Stimulated activated CD4-positive, alpha-beta T cell treated with anti-CD3 and anti-CD28 coated beads, TNF-alpha, amount 100 ng/mL, for 24 hours (primary cell): ENCODE data around the gene BMPR1A.

Source experiments
- DNase-seq, 3 experiments: peaks; one replicate each; pipeline ENCODE4 v3.0.0-alpha.2; 2020; ENCODE audit warnings: low read depth in 3 of 3

The BMPR1A gene

DNA sequence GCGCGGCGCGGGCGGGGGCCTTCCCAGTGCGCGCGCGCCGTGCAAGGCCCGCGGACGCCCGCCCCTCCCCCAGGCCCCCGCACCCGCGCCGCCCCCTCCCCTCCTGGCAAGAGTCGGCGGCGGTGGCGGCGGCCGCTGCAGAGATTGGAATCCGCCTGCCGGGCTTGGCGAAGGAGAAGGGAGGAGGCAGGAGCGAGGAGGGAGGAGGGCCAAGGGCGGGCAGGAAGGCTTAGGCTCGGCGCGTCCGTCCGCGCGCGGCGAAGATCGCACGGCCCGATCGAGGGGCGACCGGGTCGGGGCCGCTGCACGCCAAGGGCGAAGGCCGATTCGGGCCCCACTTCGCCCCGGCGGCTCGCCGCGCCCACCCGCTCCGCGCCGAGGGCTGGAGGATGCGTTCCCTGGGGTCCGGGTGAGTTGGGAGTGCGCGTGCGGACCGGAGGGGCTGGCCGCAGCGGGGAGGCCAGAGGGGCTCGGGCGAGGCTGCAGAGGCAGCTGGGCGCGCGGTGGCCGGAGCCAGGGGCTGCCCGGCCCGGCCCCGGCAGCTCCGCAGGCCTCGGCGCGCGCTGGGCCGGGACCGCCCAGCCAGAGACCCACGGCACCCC, at the start of gene BMPR1A:
TSS of gene BMPR1A (plus strand) at position 109 of the 602 bp plus-strand sequence. CDS start 119,400 bp downstream, outside the sequence.
- no peak for DNase-seq

DNA sequence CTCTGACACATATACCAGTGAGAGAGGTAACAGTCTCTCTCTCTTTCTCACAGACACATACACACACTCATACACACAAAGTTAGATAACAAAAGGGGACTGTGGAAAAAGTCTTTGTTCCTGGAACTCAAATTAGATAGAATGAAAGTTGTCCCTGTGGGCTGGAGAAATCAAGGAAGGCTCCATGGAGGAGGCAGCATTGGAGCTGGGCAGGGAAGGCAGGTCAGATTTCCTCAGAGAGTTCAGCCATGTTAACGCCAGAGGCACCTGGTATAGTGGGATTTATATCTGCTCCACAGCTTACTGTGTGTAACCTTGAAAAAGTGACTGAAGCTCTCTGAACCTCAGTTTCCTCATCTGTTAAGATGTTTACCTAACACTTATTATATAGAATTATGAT, 49.4 kb upstream of the BMPR1A start:
- DNase-seq = no peak

DNA sequence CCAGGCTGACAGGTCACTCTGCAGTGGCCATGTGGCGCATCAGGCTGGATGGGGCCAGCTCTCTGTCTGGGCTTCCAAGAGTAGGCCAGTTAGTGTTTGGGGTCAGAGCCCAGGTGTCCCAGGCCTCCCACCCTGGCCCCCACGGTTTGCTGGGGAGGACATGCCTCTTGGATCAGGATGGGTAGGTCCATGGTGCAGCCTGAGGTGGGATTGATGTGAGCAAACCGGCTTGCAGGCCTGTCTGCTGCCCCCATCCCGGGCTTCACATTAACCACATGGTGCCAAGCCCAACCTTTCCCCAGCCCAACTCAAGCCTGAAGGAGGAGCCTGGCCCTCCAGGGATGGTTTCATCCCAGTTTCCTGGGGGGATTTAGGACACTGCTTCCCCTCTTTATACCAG, 48.9 kb upstream of the BMPR1A start:
- DNase-seq = no peak

DNA sequence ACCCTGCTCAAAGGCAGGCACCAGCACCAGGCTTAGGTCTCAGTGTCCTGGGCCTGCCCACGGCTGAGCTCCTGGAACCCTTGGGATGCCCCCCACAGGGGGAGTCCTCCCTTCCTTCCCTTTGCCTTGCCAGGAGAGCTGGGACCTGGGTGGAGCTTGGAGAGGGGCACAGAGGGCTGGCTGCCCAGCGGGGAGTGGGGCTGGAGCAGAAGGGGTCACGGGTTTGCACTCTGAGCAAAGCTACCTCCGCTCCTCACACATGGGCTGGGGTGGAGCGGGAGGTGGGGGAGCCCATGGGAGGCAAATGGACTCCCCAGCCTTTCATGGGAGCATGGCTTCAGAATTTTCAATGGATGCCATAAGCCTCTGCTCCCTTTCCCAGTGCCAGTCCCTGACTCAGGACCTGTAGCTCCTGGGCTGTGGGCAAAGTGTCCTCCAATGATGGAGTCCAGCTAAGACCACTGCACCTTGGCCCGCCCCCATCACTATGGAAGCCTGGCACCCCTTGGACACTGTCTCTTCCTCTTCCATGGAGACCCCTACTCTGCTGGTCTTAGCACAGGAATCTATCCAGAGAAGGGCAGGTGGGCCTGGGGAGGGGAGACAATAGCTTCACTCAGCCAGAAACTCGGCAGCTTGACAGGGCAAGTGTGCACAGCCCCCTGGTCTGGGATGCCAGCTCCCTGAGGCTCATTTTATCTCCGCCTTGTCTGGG, 48.2 kb upstream of the BMPR1A start:
- DNase-seq = no peak

DNA sequence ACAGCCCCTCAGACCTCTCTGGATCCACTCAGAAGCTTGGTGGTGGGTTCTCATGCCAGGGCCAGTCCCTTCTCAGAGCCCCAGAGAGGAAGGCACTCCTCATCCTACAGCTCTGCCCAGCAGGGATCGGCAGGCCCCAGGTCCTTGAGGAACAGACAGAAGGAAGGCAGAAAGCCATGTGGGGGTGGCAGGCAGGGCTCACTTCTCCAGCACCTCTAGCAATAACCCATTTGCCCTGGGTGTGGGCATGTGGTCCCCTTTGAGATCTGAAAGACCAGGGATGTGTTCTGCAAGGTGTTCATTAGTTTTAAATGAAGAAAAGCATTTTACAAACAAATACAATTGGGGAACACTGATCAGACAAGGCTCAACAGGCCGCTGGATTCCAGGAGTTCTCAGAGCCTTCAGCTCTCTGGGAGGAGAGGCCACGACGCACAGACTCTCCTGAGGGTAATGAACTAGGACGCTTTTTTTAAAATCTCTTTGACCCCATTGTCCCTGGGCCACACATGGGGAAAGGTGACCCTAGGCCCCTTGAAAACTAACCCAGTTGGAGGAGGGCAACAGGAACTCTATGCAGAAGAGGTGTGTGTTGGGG, 47.5 kb upstream of the BMPR1A start:
- no peak for DNase-seq

DNA sequence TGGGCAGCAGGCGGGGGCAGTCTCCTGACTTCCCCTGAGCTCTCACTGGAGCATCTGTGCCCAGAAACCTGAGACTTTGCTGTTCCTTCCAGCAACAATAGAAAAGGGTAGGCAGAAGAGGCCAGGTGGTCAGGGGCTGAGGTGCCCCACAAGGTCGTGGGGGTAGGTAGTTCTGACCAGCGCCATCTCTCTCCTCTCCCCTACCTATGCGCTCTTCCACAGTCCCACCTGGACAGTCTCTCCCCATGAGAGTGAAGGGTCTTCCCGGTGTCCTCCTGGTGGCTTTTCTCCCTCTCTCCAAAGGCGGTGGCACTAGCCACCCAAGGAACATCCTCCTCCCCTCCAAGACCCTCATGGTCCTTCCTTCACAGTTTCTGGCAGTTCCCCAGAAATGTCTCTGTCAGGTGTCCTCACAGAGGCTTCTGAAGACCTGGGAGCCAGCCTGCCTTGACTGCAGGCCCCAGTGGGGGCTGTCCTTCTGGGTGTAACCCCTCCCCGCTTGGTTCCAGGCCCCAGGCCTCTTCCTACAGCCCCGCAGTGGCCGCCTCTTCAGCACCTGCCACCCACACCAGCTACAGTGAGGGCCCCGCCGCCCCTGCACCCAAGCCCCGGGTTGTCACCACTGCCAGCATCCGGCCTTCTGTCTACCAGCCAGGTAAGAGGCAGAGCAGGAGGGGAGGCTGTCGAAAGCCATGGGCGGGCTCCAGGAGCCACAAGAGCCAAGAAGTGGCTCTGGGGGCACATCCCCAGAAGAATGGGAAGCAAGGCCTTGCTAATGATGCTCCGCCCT, 46.8 kb upstream of the BMPR1A start:
- no peak for DNase-seq

DNA sequence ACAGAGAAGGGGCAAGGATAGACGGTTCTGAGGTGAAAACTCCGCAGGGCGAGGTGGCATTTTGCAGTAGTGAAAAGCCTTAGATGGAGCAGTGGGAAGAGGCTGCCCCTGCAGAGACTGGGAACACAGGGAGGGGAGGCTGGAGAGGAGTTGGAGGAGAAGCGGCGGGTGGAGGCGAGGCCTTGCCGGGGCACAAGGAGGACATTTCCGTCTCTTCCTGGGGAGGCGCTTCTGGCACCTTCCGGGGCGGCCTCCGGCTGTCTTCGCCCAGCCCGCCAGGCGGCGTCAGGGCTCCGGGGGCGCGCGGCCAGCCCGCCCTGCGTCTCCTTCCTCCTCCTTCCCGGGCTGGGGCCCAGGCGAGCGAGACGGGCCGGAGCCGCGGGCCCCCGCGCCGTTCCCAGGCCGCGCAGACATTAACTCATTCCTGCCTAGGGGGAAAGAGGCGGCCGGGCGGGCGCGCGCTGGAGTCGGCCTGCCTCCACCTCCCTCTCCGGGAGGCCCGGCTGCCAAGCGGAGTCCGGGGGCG, 45.4 kb upstream of the BMPR1A start:
- DNase-seq = peak; percentile 67 to 82 (median 67)

DNA sequence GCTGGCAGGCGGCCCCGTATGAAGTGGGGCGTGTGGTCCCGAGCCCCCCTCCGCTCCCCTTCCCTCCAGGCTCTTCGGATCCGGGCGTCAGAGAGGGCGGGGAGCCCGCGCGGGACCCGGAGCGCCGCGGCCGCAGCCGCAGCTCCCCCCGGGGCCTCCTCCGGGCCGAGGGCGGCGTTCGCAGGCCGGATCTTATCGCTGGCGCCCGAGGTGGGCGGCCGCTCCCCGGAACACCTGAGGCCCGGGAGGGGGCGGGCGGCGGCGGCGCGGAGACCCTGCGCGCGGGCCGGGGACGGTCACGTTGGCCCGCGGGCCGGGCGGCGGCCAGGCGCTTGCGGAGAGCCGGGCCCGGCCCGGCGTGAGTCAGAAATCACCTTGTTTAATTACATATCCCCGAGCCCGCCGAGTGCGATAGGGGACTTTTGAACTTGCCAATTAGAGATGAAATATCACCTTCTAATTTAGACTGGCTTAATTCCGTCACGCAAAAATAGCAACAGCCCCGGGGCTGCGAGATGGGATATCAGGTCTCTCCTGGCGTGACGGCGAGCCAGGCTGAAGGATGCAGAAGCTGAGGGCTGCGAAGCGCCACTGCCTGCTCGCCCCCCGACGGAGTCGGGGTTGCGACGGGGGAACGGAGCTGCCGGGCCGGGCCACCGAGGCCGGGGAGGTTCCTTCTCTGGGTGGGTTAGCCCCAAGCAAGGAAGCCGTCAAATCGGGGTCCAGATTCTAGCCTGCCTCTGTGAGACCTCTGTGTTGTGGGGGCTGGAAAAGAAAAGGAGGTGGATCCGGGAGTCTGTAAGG, 44.7 kb upstream of the BMPR1A start:
- peak in 2 of 3 experiments; percentile 14 to 52 for DNase-seq

DNA sequence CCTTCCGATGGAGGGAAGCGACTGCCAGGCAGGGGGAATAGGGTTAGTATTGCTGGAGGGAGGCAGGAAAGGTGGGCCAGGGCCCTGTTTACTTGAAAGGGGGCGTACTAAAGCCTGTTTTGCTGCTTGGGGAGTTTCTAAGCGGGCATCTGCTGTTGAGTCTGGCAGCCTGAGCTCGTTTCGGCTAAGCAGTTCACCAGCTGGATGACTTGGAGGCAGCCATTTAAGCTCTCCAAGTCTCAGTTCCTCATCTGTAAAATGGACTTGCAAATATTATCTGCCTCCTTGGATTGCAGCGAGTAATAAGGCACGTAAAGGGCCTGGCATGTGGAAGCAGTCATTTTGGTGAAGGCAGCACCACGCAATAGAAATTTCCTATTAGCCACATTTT, 44.1 kb upstream of the BMPR1A start:
- peak in 1 of 3 experiments; percentile 8 for DNase-seq

DNA sequence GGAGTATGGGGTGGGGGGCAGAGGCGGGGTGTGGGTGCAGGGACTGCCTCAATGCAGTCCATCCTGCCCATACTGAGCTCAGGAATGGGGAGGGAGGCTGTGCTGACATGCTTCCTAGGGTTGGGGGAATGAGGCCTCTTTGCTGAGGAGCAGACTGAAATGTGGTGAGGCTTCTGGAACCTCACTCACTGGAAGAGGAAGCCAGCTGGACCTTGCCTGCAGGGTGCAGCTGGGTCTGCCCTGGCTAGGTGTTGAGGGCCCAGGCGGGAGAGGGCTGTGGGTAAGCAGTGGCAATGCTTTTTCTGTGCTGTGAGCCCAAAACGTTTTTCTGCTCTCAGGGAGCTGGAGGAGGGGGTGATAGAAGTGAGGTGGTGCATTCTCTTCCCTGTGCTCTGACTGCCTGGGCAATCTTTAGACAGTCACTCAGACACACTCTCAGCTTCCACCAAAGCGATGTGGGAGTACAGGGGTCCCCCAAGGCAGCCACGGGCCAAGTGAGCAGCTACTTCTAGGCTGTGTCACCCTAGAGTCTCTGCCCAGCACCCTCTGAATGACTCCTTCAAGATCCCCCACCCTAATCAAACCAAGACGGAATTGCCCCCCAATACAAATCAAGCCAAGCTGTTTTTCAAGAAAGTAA, 41.1 kb upstream of the BMPR1A start:
- no peak for DNase-seq

DNA sequence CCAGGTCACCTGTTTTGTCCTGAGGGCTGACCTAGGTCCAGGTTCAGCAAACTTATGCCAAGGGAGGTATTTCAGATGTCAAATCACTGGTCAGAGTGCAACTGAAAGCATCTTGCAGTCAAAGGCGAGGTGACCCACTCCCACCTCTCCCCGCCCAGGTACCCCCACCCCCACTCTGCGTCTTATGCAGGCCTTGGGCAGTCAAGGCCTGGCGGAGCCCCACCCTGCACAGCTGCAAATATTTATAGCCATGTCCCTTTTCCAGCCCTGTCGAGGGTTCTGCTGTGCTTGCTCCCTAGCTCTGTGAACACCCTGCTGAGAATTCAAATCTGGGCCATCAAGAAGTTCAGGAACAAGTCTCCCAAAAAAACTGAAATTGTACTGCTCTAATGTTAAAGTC, 40.6 kb upstream of the BMPR1A start:
- DNase-seq = no peak

DNA sequence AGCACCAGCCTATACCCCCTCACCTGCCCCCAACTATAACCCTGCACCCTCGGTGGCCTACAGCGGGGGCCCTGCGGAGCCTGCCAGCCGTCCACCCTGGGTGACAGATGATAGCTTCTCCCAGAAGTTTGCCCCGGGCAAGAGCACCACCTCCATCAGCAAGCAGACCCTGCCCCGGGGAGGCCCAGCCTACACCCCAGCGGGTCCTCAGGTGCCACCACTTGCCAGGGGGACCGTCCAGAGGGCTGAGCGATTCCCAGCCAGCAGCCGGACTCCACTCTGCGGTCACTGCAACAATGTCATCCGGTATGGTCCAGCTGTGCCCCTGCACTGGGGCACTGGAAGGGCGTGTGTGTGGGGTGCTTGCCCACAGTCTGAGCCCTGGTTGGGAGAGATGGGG, 40.0 kb upstream of the BMPR1A start:
- no peak for DNase-seq

DNA sequence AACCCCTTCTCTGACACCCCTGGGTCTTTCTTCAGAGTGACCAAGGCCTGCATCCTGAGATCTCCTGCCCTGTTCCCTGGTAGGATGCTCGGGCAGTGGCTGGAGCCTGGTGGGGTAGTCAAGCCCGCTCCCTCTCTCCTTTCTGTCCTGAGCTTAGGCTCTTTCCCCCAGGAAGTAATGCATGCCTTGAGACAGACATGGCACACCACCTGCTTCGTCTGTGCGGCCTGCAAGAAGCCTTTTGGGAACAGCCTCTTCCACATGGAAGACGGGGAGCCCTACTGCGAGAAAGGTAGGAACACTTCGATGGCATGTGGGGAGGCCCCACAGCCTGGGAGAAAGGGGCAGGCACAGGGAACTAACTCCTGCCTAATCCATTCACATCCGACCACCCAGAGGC, 37.9 kb upstream of the BMPR1A start:
- no peak for DNase-seq

DNA sequence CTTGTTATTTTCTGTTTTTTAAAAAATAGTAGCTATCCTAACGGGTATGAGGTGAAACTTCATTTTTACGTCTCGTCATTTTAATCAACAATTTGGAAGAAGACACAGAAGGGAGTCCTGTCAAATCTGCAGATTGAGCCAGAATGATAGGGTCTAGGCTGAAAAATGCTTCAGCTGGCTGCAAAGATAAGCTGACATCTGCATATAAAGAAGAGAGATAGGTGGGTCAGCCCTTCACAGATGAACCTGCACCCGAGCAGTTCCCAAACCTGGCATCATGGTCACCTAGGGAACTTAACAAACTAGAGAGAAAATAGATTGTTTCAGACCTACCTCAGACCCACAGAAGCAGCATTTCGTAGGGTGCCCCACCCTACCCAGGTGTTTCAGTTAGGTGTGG, 35.2 kb upstream of the BMPR1A start:
- DNase-seq = no peak

DNA sequence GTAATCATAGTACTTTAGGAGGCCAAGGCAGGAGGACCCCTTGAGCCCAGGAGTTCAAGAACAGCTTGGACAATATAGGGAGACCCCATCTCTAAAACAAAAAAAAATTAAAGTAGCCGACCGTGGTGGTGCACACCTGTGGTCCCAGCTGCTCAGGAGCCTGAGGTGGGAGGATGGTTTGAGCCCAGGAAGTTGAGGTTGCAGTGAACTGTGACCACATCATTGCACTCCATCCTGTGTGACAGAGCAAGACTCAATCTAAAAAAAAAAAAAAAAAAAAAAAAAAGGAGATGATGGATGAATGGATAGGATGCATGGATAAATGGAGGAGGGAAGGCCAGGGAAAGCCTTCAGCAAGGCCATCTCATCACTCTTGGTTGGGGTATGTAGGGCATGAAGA, 33.4 kb upstream of the BMPR1A start:
- DNase-seq = no peak

DNA sequence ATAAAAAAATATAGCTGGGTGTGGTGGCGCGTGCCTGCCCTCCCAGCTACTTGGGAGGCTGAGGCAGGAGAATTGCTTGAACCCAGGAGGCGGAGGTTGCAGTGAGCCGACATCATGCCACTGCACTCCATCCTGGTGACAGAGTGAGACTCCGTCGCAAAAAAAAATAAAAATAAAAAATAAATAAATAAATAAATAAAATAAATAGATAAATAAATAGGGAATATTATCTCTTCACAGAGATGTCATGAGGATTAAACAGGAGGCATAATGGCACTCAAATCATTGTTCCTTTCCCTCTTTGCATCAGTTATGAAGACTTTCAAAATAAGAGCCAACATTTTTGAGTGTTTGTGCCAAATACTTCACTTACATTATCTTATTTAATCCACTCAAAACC, 32.0 kb upstream of the BMPR1A start:
- DNase-seq = no peak

DNA sequence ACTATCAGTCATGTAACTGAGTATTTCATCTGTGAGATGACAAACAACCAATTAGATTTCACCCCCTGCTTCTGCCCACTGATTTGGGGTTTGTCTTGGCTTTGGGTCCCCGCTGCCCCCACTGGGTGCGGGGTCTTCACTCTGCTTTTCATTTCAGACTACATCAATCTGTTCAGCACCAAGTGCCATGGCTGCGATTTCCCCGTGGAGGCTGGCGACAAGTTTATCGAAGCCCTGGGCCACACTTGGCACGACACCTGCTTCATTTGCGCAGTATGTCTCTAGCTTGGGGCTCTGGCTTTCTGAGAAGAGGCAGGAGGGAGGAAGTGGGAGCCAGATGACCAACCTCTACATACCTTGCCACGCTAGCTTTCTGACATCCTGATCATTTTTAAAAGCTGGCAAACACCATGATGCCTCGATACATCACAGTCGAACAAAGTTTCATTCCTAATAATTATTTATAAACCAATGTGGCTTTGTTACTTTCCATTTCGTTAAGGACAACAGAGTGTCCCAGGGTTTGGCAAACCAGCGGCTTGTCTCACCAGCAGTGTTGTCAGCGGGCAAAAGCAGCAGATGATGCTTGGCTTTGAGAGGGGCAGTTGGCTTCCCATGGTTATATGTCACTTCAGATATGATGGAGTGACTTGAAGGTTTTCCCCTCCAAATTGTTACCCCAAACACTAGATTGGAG, 30.3 kb upstream of the BMPR1A start:
- DNase-seq = no peak

DNA sequence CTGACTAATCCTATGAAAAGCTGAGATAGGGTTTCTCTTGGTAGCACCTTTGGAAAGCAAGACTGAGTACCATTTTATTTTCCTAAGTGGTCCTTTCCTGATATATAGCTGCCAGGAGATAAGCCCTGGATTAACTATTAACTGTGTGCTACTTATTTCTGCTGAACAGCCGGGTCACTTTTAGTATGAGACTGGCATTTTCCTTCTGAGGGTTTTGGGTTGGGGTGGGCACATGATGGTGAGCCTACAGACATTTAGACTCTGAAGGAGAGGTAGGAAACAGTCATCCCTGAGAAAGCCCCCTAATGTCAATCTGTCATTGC, 29.8 kb upstream of the BMPR1A start:
- no peak for DNase-seq

DNA sequence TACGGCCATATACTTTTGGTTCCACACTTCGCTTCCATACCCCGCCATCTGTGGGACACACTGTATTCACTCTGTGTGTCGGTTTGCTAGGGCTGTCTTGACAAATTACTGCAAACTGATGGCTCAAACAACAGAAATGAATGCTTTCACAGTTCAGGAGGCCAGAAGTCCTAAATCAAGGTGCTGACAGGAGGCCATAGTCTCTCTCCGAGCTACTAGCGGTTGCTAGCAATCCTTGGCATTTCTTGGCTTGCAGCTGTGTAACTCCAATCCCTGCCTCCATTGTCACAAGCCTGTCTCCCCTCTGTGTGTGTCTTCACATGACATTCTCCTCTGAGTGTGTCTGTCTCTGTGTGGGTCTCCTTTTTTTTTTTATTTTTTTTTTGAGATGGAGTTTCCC, 28.9 kb upstream of the BMPR1A start:
- DNase-seq = no peak

DNA sequence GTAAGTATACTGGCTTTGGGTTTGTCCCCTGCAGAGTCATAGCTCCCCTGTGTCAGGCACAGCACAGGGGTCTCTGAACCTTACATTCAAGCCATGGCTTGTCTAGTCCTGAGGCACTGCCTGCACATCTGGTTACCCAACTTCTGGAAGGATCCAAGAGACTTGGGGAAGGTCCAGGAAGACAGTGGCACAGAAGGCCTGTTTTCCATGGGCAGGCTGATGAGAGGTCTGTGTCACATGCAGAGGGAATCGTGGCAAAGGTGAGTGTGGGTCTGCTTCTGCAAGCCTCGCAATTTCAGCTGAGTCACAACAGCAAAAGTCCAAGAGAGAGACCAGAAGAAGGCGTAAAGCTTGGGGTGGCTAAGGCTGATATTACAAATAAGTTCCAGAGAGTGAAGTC, 28.4 kb upstream of the BMPR1A start:
- no peak for DNase-seq

DNA sequence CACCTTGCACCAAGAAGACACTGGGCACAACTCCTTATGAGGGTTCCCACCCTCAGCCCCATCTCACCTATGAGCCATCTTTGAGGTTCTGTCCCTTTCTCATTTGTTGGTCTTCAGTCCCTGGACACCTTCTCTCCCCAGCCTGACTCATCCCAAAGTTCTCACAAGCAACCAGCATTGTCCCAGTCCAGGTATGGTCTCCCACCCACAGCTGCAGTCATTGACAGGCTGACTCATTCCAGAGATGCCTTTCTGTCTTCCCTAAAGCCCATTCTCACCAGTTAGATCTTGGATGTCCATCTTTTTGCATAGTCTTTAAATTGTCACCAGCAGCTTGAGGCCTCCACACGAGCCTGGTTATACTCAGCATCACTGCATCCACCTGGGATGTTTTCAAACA, 26.7 kb upstream of the BMPR1A start:
- DNase-seq = no peak
